GM12891 (cell line): ENCODE results near the gene SLC25A29.

Experiments used
- POLR2A ChIP-seq: IDR thresholded peaks from 2 replicates; pipeline ENCODE4 v1.6.1; 2011; ENCODE audit warnings: low read depth, low read length, control low read depth
- POLR2AphosphoS5 ChIP-seq: IDR thresholded peaks from 2 replicates; pipeline ENCODE4 v1.6.1; 2011; ENCODE audit warnings: low read depth, low read length, control low read depth

DNA sequence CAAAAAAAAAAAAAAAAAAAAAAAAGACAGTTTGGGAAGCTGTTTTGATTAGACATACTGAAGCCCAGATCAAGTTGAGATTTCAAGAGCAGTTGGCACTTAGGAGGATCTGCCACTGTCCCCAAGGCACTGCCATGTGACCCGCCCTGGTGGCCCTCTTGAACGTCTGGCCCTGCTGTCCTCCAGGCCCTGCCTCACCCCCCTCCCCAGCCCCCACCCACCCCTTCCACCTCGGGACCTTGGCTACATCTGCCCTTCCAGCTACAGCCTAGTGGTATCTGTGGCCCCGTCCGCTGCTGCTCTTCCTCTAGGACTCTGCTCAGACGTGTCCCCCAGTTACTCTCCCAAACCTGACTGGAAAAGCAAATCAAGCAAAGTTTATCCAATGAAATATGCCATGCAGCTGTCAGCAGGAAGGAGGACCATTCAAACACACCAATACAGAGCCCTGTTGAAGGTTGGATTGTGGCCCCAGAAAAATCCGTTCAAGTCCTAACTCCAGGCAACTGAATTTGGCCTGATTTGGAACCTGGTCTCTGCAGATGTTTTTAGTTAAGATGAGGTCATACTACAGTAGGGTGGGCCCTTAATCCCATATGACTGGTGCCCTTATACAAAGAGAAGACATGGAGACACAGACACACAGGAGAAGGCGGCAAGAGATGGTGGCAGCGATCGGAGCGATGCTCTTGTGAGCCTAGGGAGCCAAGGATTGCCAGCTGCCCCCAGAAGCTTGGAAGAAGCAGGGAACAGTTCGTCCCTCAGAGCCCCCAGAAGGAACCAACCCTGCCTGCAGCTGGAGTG lies 17.7 kb downstream of the SLC25A29 start:
- no peak for TF ChIP-seq POLR2A
- no peak for TF ChIP-seq POLR2AphosphoS5
